ENCODE data around the gene ECE1. TPM values are rescaled to one million over a fixed set of nuclear protein-coding genes. Genes with fewer than 3 reads are reported as not detected.

ECE1 gene
- total and polyA plus RNA-seq, 2 donors (not counting 3 experiments of a cell fraction or from before 2014, with no cell fraction given), result 437 to 562 TPM

- Histone ChIP-seq H2AFZ (ENCODE audit: low read depth, low read length) (no peak overlapping the region), H3K9me1 (replicated peaks; ENCODE audit: control insufficient read depth, extremely low read depth, insufficient read depth, low read length) (no peaks in the 10 kb centered on the region), H3K4me1 (ENCODE audit: control insufficient read depth, extremely low read depth, insufficient read depth, low read length) (peaks cover 26% of the 10 kb centered on the region), H3K9me3 (replicated peaks; ENCODE audit: control insufficient read depth, insufficient read depth, low read length) (no peaks in the 10 kb centered on the region), H3K4me2 (ENCODE audit: insufficient read depth, low read length) (no peak overlapping the region), H4K20me1 (replicated peaks; ENCODE audit: control insufficient read depth, extremely low read depth, insufficient read depth, low read length) (no peaks in the 10 kb centered on the region), H3K36me3 (ENCODE audit: control insufficient read depth in 2 of 2, extremely low read depth in 1 of 2, insufficient read depth in 2 of 2, low read length in 2 of 2) (peaks cover 5 to 14% of the 10 kb centered on the region in 2 experiments), H3K4me3 (replicated peaks in 1 of 3; ENCODE audit: insufficient read depth in 1 of 3, low read depth in 1 of 3, low read length in 3 of 3) (no peak overlapping the region), H3K79me2 (ENCODE audit: control insufficient read depth, insufficient read depth, low read length) (peaks cover 20% of the 10 kb centered on the region), H3K9ac (replicated peaks; ENCODE audit: extremely low read depth, insufficient read depth, low read length) (no peak overlapping the region), H3K27ac (ENCODE audit: insufficient read depth, low read depth, low read length) (no peak overlapping the region), H3K27me3 (ENCODE audit: control insufficient read depth in 2 of 2, insufficient read depth in 2 of 2, low read length in 2 of 2) (no peaks in the 10 kb centered on the region)
- dilution Hi-C loops (cut with MboI; ENCODE audit: extremely low pct_ligation_motif_present, low sequenced_read_pairs) (no loop called here), intact Hi-C loops (cut with micrococcal nuclease) (no loop called here)
- TF ChIP-seq EZH2 (IDR thresholded peaks at IDR 0.05; ENCODE audit: borderline replicate concordance, low read depth, low read length, severe bottlenecking) (no peak), POLR2A (IDR thresholded peaks at IDR 0.05; ENCODE audit: low read depth, low read length) (no peak), JUN (IDR thresholded peaks at IDR 0.05; ENCODE audit: borderline replicate concordance, insufficient read depth, insufficient read length, low read depth) (no peak), CTCF (IDR thresholded peaks at IDR 0.05; ENCODE audit: extremely low read depth in 1 of 2, insufficient read depth in 1 of 2, low read depth in 1 of 2, low read length in 2 of 2) (no peak), FOS (IDR thresholded peaks at IDR 0.05; ENCODE audit: borderline replicate concordance, insufficient read depth, low read length) (no peak), POLR2AphosphoS5 (IDR thresholded peaks at IDR 0.05; ENCODE audit: insufficient read depth, low read depth, low read length) (no peak)
- ChIA-PET CTCF (interaction anchor here (1.5 to 1.6 kb wide), 2 partner anchors 14 to 29 kb away, joined by 3 to 6 read pairs; no protein-coding TSS in a partner anchor), POLR2A (no interaction called here)
- no peak for FAIRE-seq
- BruUV-seq (replicated peaks), result no TSS peak
- no peak for DNase-seq (ENCODE audit: low read depth, low spot score)
Observed at GRCh38 chr1:21284206-21285054, 5.8 kb downstream of the ECE1 start.
